ENCODE measurements around the gene FBXL19. TPM values are rescaled to one million over a fixed set of nuclear protein-coding genes. Genes with fewer than 3 reads are reported as not detected.

The FBXL19 gene
- total and polyA plus RNA-seq, 2 of the 13 experiments (the other 11 are each of a cell fraction or from before 2014, with no cell fraction given) = 6.0 to 13.7 TPM

DNA sequence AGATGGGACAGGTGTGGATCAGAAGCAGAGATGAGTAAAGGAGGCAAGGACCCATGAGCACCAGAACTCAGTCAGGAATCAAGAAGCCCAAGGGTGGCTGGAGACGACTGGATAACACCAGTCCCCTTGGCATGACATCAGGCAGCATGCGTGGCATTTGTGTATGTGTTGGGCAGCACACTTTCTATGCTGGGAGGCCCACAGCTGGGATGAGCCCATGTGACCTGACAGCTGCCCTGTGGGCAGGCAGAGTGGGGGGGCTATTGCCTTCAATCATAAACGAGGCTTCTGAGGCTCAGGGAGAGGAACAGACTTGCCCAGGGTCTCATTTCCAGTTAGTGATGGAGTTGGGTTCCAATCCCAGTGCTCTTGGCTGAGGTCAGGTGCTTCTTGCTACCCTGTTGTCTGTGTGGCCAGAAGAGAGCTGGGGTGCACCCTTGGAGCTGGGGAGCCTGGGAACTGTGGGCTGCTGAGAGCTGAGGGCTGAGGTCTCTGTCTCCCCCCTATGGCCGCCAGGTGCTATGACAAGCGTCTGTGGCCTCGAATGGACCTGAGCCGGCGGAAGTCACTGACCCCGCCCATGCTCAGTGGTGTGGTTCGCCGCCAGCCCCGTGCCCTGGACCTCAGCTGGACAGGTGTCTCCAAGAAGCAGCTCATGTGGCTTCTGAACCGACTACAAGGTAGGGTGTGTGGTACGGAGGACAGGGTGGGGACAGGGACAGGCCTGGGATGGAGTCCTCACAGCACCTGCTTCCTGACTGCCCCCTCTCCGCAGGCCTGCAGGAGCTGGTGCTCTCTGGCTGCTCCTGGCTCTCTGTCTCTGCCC is 18.4 kb downstream of the FBXL19 start (continued):
- TF ChIP-seq ZNF253 (CRISPR knock-in tag; IDR thresholded peaks at IDR 0.05; ENCODE audit: borderline replicate concordance) = no peak
- TF ChIP-seq ZNF768 (CRISPR knock-in tag; IDR thresholded peaks at IDR 0.05) = peak; percentile 57; the same call in 1 of the 2 replicates
- TF ChIP-seq FOSL2 (CRISPR knock-in tag; IDR thresholded peaks at IDR 0.05) = peak; percentile 51
- no peak for TF ChIP-seq ZEB1 (IDR thresholded peaks at IDR 0.05; ENCODE audit: insufficient replicate concordance, low read depth)
- TF ChIP-seq, protein P1, sequence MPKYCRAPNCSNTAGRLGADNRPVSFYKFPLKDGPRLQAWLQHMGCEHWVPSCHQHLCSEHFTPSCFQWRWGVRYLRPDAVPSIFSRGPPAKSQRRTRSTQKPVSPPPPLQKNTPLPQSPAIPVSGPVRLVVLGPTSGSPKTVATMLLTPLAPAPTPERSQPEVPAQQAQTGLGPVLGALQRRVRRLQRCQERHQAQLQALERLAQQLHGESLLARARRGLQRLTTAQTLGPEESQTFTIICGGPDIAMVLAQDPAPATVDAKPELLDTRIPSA (CRISPR knock-in tag; IDR thresholded peaks at IDR 0.05; ENCODE audit: borderline replicate concordance) = no peak
- TF ChIP-seq, protein P2, sequence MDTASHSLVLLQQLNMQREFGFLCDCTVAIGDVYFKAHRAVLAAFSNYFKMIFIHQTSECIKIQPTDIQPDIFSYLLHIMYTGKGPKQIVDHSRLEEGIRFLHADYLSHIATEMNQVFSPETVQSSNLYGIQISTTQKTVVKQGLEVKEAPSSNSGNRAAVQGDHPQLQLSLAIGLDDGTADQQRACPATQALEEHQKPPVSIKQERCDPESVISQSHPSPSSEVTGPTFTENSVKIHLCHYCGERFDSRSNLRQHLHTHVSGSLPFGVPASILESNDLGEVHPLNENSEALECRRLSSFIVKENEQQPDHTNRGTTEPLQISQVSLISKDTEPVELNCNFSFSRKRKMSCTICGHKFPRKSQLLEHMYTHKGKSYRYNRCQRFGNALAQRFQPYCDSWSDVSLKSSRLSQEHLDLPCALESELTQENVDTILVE (CRISPR knock-in tag; IDR thresholded peaks at IDR 0.05) = no peak
- peak; percentile 34; the same call in 1 of the 2 replicates for TF ChIP-seq KAT8 (CRISPR knock-in tag; IDR thresholded peaks at IDR 0.05)
- no peak for TF ChIP-seq CREM (IDR thresholded peaks at IDR 0.05)
- no peak for TF ChIP-seq CREM (CRISPR knock-in tag; IDR thresholded peaks at IDR 0.05)
- no peak for TF ChIP-seq ZFP36L1 (CRISPR knock-in tag; IDR thresholded peaks at IDR 0.05)
- TF ChIP-seq ZNF879 (CRISPR knock-in tag; IDR thresholded peaks at IDR 0.05) = no peak
- TF ChIP-seq, protein P3, sequence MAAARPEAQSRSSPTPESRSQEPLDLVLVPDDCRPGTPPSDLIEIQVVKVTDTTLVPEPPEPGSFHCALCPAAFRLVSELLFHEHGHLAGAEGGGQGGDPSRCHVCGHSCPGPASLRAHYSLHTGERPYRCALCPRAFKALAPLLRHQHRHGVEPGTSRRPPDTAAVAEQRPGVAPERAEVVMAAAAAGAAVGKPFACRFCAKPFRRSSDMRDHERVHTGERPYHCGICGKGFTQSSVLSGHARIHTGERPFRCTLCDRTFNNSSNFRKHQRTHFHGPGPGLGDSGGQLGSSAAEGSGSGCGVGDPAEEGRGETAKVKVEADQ (CRISPR knock-in tag; IDR thresholded peaks at IDR 0.05; ENCODE audit: borderline replicate concordance) = no peak
- TF ChIP-seq ZNF780A (CRISPR knock-in tag; IDR thresholded peaks at IDR 0.05) = no peak
- peak; percentile 34; the same call in 1 of the 2 replicates for TF ChIP-seq KAT7 (CRISPR knock-in tag; IDR thresholded peaks at IDR 0.05; ENCODE audit: borderline replicate concordance)
- TF ChIP-seq ZNF431 (CRISPR knock-in tag; IDR thresholded peaks at IDR 0.05; ENCODE audit: borderline replicate concordance, low read depth) = no peak
- TF ChIP-seq NCOR1 (IDR thresholded peaks at IDR 0.05; ENCODE audit: borderline replicate concordance, low read length) = no peak
- TF ChIP-seq, protein P4, sequence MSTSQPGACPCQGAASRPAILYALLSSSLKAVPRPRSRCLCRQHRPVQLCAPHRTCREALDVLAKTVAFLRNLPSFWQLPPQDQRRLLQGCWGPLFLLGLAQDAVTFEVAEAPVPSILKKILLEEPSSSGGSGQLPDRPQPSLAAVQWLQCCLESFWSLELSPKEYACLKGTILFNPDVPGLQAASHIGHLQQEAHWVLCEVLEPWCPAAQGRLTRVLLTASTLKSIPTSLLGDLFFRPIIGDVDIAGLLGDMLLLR (CRISPR knock-in tag; IDR thresholded peaks at IDR 0.05) = peak; percentile 52; the same call in 1 of the 2 replicates
- 0 out of 2 replicates have a peak, but pooled peaks have one; percentile 29 for TF ChIP-seq AKAP8 (CRISPR knock-in tag; IDR thresholded peaks at IDR 0.05)
- TF ChIP-seq, protein P5, sequence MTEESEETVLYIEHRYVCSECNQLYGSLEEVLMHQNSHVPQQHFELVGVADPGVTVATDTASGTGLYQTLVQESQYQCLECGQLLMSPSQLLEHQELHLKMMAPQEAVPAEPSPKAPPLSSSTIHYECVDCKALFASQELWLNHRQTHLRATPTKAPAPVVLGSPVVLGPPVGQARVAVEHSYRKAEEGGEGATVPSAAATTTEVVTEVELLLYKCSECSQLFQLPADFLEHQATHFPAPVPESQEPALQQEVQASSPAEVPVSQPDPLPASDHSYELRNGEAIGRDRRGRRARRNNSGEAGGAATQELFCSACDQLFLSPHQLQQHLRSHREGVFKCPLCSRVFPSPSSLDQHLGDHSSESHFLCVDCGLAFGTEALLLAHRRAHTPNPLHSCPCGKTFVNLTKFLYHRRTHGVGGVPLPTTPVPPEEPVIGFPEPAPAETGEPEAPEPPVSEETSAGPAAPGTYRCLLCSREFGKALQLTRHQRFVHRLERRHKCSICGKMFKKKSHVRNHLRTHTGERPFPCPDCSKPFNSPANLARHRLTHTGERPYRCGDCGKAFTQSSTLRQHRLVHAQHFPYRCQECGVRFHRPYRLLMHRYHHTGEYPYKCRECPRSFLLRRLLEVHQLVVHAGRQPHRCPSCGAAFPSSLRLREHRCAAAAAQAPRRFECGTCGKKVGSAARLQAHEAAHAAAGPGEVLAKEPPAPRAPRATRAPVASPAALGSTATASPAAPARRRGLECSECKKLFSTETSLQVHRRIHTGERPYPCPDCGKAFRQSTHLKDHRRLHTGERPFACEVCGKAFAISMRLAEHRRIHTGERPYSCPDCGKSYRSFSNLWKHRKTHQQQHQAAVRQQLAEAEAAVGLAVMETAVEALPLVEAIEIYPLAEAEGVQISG (CRISPR knock-in tag; IDR thresholded peaks at IDR 0.05) = peak; percentile 81

Data from HepG2 (cell line).